GM21360 (cell line): ENCODE data around the gene ATP2C1.
"Not testable (repeated sequence)": the region's sequence is repeated elsewhere in the genome, so short reads cannot be mapped to it uniquely, and the experiment has no call there.

Source experiments
- ATAC-seq: cut with Tn5 transposase; IDR thresholded peaks from one replicate; pipeline ENCODE4 v1.9.1; 2021; ENCODE audit warnings: mild to moderate bottlenecking, moderate library complexity; ENCODE audit not compliant: unreplicated experiment

ATP2C1 gene

DNA sequence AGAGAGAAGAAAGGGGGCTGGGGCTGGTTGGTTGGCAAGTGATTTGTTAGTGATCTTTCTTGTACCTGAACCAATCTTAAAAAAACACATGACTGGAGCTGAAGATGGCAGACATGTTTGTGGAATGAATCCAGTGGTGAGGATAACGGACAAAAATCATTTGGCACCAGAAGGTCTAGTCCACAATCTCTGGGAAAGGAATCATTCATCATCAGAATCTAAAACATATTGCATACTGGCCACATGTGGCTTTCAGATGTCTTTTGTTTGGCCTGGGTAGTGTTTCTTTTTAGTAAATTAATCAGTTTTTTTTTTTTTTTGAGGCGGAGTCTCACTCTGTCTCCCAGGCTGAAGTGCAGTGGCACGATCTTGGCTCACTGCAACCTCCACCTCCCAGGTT lies 137.8 kb downstream of the ATP2C1 start:
- ATAC-seq, result no peak

GRCh38 chr3:131033480-131034080 lies 139.7 kb downstream of the ATP2C1 start:
- ATAC-seq, result no peak

- no peak for ATAC-seq
Measured at GRCh38 chr3:131036200-131036816, 142.4 kb downstream of the ATP2C1 start.

DNA sequence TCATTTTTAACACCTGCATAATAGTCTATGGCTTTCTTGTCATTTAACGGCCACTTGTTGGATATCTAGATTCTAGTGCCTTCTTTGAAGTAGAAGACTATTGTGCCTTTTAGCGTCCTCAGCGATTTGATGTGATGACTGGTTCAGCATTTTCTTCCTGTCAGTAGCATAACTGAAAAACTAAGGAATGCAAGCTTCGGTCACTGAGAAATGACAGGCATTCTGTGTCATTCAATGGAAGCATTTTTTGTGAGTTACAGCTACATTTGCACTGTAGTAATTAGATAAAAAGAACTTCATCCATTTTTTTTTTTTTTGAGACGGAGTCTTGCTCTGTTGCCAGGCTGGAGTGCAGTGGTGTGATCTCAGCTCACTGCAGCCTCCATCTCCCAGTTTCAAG lies 143.1 kb downstream of the ATP2C1 start:
- no peak for ATAC-seq

DNA sequence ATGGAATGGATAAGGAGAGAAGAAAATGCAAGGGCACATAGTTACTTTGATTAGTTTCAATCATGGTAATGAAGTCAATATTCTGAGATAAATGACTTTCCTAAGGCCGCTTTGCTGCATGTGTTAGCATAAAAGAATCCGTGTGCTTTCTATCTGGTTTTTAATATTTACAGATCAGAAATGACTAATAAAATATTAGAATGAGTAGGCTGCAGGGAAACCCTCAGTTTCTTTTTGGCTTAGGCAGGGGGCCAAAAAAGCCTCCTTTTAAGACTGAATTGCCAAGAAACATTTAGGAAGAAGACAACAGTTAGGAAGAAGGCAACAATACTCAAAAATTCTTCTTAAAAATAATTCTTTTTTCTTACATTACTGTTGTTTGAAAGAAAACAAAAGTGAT lies 144.4 kb downstream of the ATP2C1 start:
- ATAC-seq, result no peak

GRCh38 chr3:131042271-131042985 lies 148.5 kb downstream of the ATP2C1 start:
- not testable (repeated sequence) for ATAC-seq

DNA sequence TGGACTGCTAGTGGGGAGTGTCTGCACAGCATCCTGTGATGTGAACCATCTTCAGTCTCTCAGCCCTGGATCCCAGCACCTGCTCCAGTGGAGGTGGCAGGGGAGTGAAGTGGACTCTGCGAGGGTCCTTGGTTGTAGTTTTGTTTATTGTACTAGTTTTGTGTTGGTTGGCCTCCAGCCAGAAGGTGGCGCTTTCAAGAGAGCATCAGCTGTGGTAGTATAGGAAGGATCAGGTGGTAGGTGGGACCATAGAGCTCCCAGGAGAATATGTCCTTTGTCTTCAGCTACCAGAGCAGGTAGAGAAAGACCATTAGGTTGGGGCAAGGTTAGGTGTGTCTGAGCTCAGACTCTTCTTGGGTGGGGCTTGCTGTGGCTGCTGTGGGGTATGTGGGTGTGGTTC lies 153.7 kb downstream of the ATP2C1 start:
- ATAC-seq, result no peak

DNA sequence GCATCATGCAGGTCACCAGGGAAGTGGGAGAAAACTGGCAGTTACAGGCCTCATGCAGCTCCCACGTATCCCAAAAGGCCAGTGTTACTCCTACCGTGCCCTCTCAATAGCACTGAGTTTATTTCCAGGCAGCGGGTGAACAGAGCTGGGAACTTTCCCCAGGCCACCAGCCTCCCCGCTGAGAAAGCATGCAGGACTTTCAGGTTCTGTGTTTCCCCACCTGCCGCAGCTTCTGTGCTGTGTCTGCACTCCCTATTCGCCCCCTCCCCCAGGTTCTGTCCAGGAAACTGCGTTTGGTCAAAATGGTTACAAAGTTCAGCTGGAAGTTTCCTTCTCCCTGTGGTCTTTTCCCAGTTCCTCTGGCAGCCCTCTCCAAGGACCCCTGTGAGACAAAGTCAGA lies 154.1 kb downstream of the ATP2C1 start:
- no peak for ATAC-seq

DNA sequence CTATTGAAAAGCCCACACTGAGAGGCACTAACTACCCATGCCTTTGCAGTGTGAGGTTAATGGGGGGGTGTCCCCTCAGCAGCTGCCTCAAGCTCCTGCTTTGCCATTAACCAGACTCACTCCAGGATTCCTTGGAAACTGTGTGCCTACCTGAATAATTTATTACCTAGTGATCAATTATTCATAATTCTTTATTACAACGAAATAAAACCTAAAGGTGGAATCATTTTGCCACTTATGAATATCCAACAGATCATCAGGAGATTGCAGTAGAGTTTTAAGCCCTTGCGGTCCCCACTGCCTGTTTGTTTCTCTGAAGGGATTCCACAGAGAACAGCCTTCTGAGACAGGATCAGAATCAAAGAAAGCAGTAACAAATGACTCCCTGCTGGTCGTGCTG lies 156.1 kb downstream of the ATP2C1 start:
- no peak for ATAC-seq

DNA sequence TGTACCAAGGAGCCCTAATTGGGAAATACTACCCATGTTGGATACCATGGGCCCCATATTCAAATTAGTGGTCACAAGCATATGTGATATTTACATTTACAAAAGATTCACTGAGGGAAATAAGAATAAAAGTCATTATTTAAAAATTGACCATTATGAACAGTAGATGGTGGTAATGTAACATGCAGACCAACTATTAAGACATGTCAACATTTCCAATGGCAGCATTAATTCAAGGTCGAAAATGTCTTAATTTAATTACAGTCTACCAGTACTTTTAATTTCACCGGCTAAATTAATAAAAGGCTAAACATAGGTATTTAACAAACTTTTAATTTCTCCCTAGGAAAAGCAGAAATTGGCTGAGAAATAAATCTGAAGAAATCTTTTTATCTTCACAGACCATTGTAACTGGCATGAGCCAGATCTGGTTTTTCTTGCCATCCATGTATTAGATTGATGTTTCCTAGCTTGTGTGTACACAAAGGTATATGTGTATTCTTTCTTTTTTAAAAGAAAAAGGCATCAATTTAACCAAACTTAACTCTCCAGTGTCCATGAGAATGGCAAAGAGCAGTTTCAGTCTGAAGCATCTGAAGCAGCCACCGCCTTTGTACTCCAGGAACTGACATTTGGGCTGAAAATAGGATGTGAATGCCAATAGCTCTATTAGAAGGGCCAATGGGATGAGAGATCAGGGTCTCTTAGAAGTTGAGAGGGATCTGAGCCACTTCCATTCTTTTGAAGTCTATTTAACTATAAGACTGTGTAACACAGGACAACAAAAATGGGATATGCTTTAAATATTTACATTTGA lies 159.4 kb downstream of the ATP2C1 start:
- no peak for ATAC-seq
